Thymus (tissue), 11 donors: ENCODE results near the gene TAGLN2. TPM values are rescaled to one million over a fixed set of nuclear protein-coding genes. Genes with fewer than 3 reads are reported as not detected.

Source experiments
- DNase-seq, 9 donors: peaks; one replicate each; pipeline ENCODE4 v3.0.0-alpha.2; 2013; ENCODE audit warnings: low spot score in 9 of 9, low read depth in 6 of 9, missing footprints in 1 of 9
- H3K27ac ChIP-seq, 2 donors: one replicate each; pipeline ENCODE4 v1.5.1; 2013; ENCODE audit warnings: control low read depth in 1 of 2, low read depth in 1 of 2, low read length in 1 of 2, mild to moderate bottlenecking in 1 of 2, moderate library complexity in 1 of 2
- H3K27me3 ChIP-seq, 2 donors: one replicate each; pipeline ENCODE4 v1.5.1; 2013; ENCODE audit warnings: low read length in 1 of 2; ENCODE audit not compliant: control insufficient read depth in 2 of 2, insufficient read depth in 1 of 2
- H3K36me3 ChIP-seq, 2 donors: one replicate each; pipeline ENCODE4 v1.5.1; 2013; ENCODE audit warnings: low read length in 1 of 2, mild to moderate bottlenecking in 1 of 2, moderate library complexity in 1 of 2; ENCODE audit not compliant: control insufficient read depth in 2 of 2, insufficient read depth in 2 of 2
- H3K4me1 ChIP-seq, 2 donors: one replicate each; pipeline ENCODE4 v1.5.1; 2013; ENCODE audit warnings: low read length in 2 of 2; ENCODE audit not compliant: control insufficient read depth in 2 of 2, insufficient read depth in 2 of 2
- H3K4me3 ChIP-seq, 2 donors: one replicate each; pipeline ENCODE4 v1.5.1; 2013; ENCODE audit warnings: low read length in 2 of 2, control low read depth in 1 of 2, mild to moderate bottlenecking in 1 of 2
- H3K9me3 ChIP-seq, 2 donors: one replicate each; pipeline ENCODE4 v1.5.1; 2013; ENCODE audit warnings: low read length in 1 of 2, mild to moderate bottlenecking in 1 of 2; ENCODE audit not compliant: control insufficient read depth in 2 of 2, insufficient read depth in 1 of 2
- whole genome bisulfite sequencing: extraction: QIAGEN DNeasy Blood & Tissue Kit; methylation state at CpG from one replicate; pipeline ENCODE4 v1.1.7; 2013; 5-methylcytosine and 5-hydroxymethylcytosine counted together
- polyA plus RNA-seq: library from polyadenylated mRNA; stranded (reverse); fragments of 200-250 nt; gene quantifications from one replicate; pipeline ENCODE4 v1.2.3, GENCODE V29; 2013
- total RNA-seq: library from RNA; stranded (reverse); fragments of 120-200 nt; gene quantifications from one replicate; pipeline ENCODE4 v1.2.4, GENCODE V29; 2013
- donor health status: healthy.

TAGLN2 gene
- total and polyA plus RNA-seq, 2 donors, result 172 to 429 TPM

GRCh38 chr1:159940006-159940620 is 14.8 kb upstream of the TAGLN2 start:
- Histone ChIP-seq H3K9me3 (no peaks in the 10 kb centered on the region), H3K27ac (no peak overlapping the region), H3K4me1 (peaks cover 3 to 27% of the 10 kb centered on the region in 2 donors), H3K36me3 (no peaks in the 10 kb centered on the region), H3K27me3 (peaks cover 0 to 29% of the 10 kb centered on the region in 2 donors), H3K4me3 (no peak overlapping the region)
- 89% methylated on average over 11 of the region's 11 CpGs for WGBS
- DNase-seq, result no peak

- 96% methylated on average over 3 of the region's 3 CpGs for WGBS
- Histone ChIP-seq H3K4me3 (no peak overlapping the region), H3K27ac (no peak overlapping the region), H3K27me3 (peaks cover 0 to 24% of the 10 kb centered on the region in 2 donors), H3K9me3 (no peaks in the 10 kb centered on the region), H3K36me3 (no peaks in the 10 kb centered on the region), H3K4me1 (peaks cover 2 to 24% of the 10 kb centered on the region in 2 donors)
- DNase-seq, result no peak
These were observed 14.3 kb upstream of the TAGLN2 start for GRCh38 chr1:159939678-159940002.

- peaks cover 0 to 23% of the 10 kb centered on the region in 2 donors for H3K27me3 ChIP-seq
- no peak overlapping the region for H3K27ac ChIP-seq
- H3K36me3 ChIP-seq, result no peaks in the 10 kb centered on the region
- peaks cover 2 to 24% of the 10 kb centered on the region in 2 donors for H3K4me1 ChIP-seq
- 93% methylated on average over 6 of the region's 6 CpGs for WGBS
- no peak overlapping the region for H3K4me3 ChIP-seq
- DNase-seq, result no peak
- no peaks in the 10 kb centered on the region for H3K9me3 ChIP-seq
These were observed 13.8 kb upstream of the TAGLN2 start for GRCh38 chr1:159938905-159939677.

- H3K27me3 ChIP-seq, result peaks cover 0 to 22% of the 10 kb centered on the region in 2 donors
- no peak overlapping the region for H3K27ac ChIP-seq
- no peaks in the 10 kb centered on the region for H3K9me3 ChIP-seq
- DNase-seq, result no peak
- no peak overlapping the region for H3K4me3 ChIP-seq
- WGBS, result 75% methylated on average over 7 of the region's 7 CpGs
- peaks cover 2 to 27% of the 10 kb centered on the region in 2 donors for H3K4me1 ChIP-seq
- no peaks in the 10 kb centered on the region for H3K36me3 ChIP-seq
These were observed 13.0 kb upstream of the TAGLN2 start for GRCh38 chr1:159938211-159938852.

- H3K4me3 ChIP-seq, result no peak overlapping the region
- DNase-seq, result no peak
- H3K4me1 ChIP-seq, result peaks cover 2 to 27% of the 10 kb centered on the region in 2 donors
- no peaks in the 10 kb centered on the region for H3K9me3 ChIP-seq
- 31% methylated on average over 4 of the region's 4 CpGs for WGBS
- no peaks in the 10 kb centered on the region for H3K36me3 ChIP-seq
- peaks cover 0 to 16% of the 10 kb centered on the region in 2 donors for H3K27me3 ChIP-seq
- no peak overlapping the region for H3K27ac ChIP-seq
These were observed 11.9 kb upstream of the TAGLN2 start for GRCh38 chr1:159937054-159937750.

GRCh38 chr1:159936273-159936904 is 11.1 kb upstream of the TAGLN2 start:
- 35% methylated on average over 16 of the region's 16 CpGs for WGBS
- peaks cover 0 to 15% of the 10 kb centered on the region in 2 donors for H3K27me3 ChIP-seq
- peaks cover 2 to 26% of the 10 kb centered on the region in 2 donors for H3K4me1 ChIP-seq
- no peak overlapping the region for H3K4me3 ChIP-seq
- no peaks in the 10 kb centered on the region for H3K36me3 ChIP-seq
- H3K9me3 ChIP-seq, result no peaks in the 10 kb centered on the region
- no peak overlapping the region for H3K27ac ChIP-seq
- peak in 4 of 9 donors; percentile 59 to 81 (median 69) for DNase-seq

GRCh38 chr1:159935719-159936272 is 10.5 kb upstream of the TAGLN2 start:
- Histone ChIP-seq H3K36me3 (no peaks in the 10 kb centered on the region), H3K27ac (no peak overlapping the region), H3K4me3 (no peak overlapping the region), H3K27me3 (peaks cover 0 to 15% of the 10 kb centered on the region in 2 donors), H3K9me3 (no peaks in the 10 kb centered on the region), H3K4me1 (peaks cover 2 to 27% of the 10 kb centered on the region in 2 donors)
- no peak for DNase-seq
- WGBS, result 68% methylated on average over 4 of the region's 4 CpGs

GRCh38 chr1:159935305-159935704 is 10.0 kb upstream of the TAGLN2 start:
- Histone ChIP-seq H3K9me3 (no peaks in the 10 kb centered on the region), H3K27ac (no peak overlapping the region), H3K27me3 (peaks cover 0 to 15% of the 10 kb centered on the region in 2 donors), H3K4me3 (no peak overlapping the region), H3K36me3 (no peaks in the 10 kb centered on the region), H3K4me1 (peaks cover 2 to 27% of the 10 kb centered on the region in 2 donors)
- WGBS, result 97% methylated on average over 11 of the region's 11 CpGs
- DNase-seq, result no peak
